Measurements from ENCODE around the gene ANXA8L1. TPM values are rescaled to one million over a fixed set of nuclear protein-coding genes. Genes with fewer than 3 reads are reported as not detected.
"Not testable (repeated sequence)": the region's sequence is repeated elsewhere in the genome, so short reads cannot be mapped to it uniquely, and the experiment has no call there.

The ANXA8L1 gene
- 1.2 TPM for total RNA-seq
- long read RNA-seq, transcript ANXA8L1-204 (12 exons, 1,109 nt): major isoform, 7 of 7 reads
- long read RNA-seq, partial matches to known transcripts: 0 of 7 reads
- long read RNA-seq, other reads (novel, unspliced or antisense): 0 of 7 reads

- ATAC-seq: peak; percentile 32
- intact Hi-C loops (cut with micrococcal nuclease); DNase-seq: not testable (repeated sequence)
Measured at GRCh38 chr10:46375406-46375805, at the start of gene ANXA8L1. Gene ANXA8L1, plus strand, starts transcription at chr10:46375776. Its CDS starts 76 bp downstream, at chr10:46375852.

DNA sequence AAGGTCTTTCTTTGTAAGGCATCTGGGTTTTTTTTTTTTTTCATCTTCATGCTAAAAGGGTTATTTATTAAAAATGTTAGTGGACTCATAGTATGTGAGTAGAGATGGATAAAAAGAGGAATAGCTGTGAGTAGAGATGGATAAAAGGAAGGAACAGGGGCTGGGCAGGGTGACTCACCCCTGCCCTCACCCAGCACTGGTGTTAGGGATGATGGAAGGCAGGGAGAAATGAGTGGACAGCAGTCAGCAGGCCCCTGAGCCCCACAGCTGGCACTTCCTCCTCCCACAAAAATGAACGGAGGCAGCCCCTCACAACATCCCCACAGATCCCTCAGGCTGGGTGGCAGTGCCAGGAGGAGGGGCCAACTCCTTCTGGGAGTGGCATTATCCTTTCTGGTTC, 49.5 kb upstream of the ANXA8L1 start:
- DNase-seq (no peak), ATAC-seq (no peak)
- intact Hi-C loops (cut with micrococcal nuclease): no loop called here

- intact Hi-C loops (cut with micrococcal nuclease): no loop called here
- DNase-seq (no peak), ATAC-seq (no peak)
Measured at GRCh38 chr10:46326971-46327370, 48.6 kb upstream of the ANXA8L1 start.

DNA sequence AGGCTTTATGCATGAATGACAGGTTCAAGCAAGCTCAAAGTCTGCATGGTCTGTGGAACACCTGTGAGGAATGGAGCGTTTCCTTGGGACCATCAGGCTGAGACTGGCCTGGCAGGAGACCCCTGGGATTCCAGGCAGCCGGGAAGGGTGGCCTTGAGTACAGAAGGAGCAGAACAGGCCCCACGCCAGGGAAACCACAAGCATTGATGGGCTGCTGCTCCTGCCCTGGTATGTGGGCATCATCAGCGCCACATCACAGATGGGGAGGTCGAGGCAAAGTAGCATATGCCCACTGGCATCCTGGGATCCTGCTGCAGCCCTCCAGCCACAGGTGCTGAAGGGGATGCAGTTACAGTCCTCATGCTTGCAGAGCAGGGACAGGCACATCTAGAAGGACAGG, 47.9 kb upstream of the ANXA8L1 start:
- DNase-seq: no peak

DNA sequence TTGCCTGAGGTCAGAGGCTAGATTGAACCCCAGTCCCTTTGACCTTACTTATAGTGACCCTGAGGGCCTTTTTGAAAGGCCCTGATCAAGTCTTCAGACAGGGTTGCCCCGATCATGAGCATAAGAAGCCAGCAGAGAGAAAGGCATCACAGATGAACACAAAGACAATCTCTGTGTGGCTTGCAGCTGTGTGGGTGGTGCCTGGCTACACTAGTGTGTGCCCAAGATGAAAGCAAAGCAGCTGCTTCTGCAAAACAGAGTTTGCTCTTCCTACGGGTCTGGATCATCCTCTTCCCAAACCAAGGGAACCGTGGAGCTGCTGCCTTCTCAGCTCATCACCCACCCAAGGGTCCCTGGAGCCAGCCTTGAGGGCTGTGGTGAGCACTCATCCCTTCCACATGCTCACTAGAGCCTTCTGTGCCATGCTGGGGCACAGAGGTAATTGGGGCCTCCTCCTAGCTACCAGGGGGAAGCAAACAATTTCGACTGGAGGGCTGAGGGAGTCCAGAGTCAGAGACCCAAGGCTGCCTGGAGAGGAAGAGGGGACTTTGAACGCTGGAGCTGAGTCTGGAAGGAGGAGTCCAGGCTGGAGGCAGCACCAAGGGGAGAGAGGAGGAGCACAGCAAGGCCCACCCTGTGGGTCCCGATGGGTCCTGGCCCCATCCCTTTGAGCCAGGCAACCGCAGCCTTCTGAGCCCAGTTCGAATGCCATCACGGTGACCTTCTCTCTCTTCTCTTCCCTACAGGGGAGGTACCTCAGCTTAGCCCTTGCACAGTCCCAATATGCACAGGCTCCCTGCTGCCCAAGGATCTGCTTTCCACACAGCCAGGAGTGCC, 46.5 kb upstream of the ANXA8L1 start:
- intact Hi-C loops (cut with micrococcal nuclease): no loop called here
- ATAC-seq (no peak), DNase-seq (no peak)

More for the DNA sequence above, 47.9 kb upstream of the ANXA8L1 start:
- intact Hi-C loops (cut with micrococcal nuclease): no loop called here
- ATAC-seq: no peak

DNA sequence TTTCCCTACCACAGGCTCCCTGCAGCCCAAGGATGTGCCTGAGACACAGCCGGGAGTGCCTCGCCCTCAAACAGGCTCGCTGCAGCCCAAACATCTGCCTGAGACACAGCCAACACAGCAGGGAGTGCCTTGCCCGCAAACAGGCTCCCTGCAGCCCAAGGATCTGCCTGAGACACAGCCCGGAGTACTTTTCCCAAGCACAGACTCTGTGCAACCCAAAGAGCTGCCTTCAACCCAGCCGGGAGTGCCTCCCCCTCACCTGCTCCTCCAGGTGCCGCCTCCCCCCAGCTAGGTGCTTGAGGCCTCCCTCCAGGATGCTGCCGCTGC, 45.9 kb upstream of the ANXA8L1 start:
- intact Hi-C loops (cut with micrococcal nuclease): no loop called here
- DNase-seq (no peak), ATAC-seq (no peak)

- ATAC-seq: no peak
- no peak for DNase-seq
- intact Hi-C loops (cut with micrococcal nuclease): no loop called here
Measured at GRCh38 chr10:46330894-46331293, 44.7 kb upstream of the ANXA8L1 start.

DNA sequence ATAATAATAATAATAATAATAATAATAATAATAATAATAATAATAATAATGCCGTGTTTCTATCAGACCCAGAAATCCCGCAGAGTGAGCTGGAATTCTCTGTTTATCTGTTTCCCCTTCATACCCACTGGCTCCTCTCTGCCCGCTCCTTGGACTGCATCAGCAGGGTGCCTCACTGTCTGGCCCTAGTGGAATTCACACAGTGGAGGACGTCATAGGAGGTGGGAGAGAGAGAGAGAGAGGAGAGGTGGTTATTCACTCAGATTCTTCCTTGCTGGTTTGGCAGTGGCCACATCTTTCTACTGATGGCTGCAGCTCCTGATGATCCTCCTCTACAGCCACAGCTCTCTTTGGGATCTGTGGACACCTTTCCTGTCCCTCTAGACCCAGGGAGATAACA, 10.1 kb upstream of the ANXA8L1 start:
- ATAC-seq; intact Hi-C loops (cut with micrococcal nuclease); DNase-seq: not testable (repeated sequence)

- ATAC-seq; intact Hi-C loops (cut with micrococcal nuclease); DNase-seq: not testable (repeated sequence)
Measured at GRCh38 chr10:46367209-46367608, 8.4 kb upstream of the ANXA8L1 start.

DNA sequence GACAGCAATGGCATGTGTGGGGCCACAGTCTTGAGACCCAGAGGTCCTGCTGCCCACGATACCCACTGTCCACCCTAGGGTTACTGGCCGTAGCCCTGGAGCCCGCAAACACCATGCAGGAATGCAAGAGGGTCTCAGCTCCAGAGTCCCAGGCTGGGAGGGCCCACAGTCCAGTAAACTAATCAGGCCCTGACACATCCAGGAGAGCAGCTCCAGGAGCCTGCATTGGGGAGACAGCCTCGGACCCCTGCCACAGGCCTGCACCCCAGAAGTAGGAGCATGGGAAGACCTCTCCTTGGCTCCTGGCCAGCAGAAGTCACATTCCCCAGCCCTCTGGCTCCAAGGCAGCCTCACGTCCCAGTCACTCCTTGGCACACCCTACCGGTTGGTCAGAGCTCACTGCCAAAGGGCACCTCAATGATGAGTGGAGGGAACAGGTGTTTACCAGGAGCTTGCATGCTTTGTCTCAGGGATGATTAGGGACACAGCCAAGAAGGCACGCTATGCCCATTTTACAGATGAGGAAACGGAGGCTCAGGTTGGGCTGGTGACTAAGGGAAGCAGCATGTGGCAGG, 7.8 kb upstream of the ANXA8L1 start:
- intact Hi-C loops (cut with micrococcal nuclease); DNase-seq; ATAC-seq: not testable (repeated sequence)

DNA sequence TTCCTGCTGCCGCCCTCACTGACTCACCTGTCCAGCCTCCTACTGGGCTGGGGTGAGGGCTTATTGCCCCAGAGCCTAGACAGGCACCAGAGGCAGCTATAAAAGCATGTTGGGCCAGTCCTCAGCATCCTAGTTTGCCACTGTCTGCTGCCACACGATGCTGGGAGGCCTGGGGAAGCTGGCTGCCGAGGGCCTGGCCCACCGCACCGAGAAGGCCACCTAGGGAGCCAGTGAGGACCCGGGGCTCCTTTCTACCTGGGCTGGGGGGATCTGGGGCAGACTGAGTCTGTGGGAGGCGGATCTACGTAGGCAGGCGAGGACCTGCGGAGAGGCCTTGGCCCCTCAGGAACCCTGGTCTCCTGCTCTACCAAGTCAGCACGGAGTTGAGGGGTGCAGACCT, 6.6 kb upstream of the ANXA8L1 start:
- intact Hi-C loops (cut with micrococcal nuclease); ATAC-seq: not testable (repeated sequence)
- peak; percentile 18 for DNase-seq

GRCh38 chr10:46374410-46374809, 1.2 kb upstream of the ANXA8L1 start:
- intact Hi-C loops (cut with micrococcal nuclease); ATAC-seq; DNase-seq: not testable (repeated sequence)

GRCh38 chr10:46377022-46377421, 1.4 kb downstream of the ANXA8L1 start:
- intact Hi-C loops (cut with micrococcal nuclease); DNase-seq: not testable (repeated sequence)
- peak; percentile 93 for ATAC-seq

- ATAC-seq: peak; percentile 67
Measured at GRCh38 chr10:46377651-46378050, 2.1 kb downstream of the ANXA8L1 start.

GRCh38 chr10:46378108-46378507, 2.5 kb downstream of the ANXA8L1 start:
- DNase-seq; intact Hi-C loops (cut with micrococcal nuclease); ATAC-seq: not testable (repeated sequence)

More at GRCh38 chr10:46377651-46378050, 2.1 kb downstream of the ANXA8L1 start:
- DNase-seq; intact Hi-C loops (cut with micrococcal nuclease): not testable (repeated sequence)

GRCh38 chr10:46379233-46379848, 3.8 kb downstream of the ANXA8L1 start:
- intact Hi-C loops (cut with micrococcal nuclease); DNase-seq; ATAC-seq: not testable (repeated sequence)

GRCh38 chr10:46385858-46386257, 10.3 kb downstream of the ANXA8L1 start:
- ATAC-seq; intact Hi-C loops (cut with micrococcal nuclease); DNase-seq: not testable (repeated sequence)

DNA sequence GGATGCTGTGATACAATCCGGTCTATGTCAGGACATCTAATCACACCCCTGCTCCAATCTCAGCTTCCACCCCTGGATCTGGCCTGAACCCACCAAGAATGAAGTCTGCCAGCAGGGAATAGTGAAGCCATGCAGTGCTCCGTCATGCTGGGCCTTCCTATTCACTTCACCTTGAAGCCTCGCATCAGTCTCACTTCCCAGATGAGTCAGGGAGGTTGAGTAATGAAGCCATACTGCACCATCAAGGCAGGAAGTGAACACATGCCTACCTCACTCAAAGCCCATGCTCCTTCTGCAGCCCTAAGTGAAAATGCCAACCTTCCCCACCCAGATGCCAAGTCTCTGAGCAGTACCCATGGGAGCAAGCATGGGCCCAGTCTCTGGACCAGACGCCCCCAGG, 11.1 kb downstream of the ANXA8L1 start:
- intact Hi-C loops (cut with micrococcal nuclease); DNase-seq; ATAC-seq: not testable (repeated sequence)

DNA sequence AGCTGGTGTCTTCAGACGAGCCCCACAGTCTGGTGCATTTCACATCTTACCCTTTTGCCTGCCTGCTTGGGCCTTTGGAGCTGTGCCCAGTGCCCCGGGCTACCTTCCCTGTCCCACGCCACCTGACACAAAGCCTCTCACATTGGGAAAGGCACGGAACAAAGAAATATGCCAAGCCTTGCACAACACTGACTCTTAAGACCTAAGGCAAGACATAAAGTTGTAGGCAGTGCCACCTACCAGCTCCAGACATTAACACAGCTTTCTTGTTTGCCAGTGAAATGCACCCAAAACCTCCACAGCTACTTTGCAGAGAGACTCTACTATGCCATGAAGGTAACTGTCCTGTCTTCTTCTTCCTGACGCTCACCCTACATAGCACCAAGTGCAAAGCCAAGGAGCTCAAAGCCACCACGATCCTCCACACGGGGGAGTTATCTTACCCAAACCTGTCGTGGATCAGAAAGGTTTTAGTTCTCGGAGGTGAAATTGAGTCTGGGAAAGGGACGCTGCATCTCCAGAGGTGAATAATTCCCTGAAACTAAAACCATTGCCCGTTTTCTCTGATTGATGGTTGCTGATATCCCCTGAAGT, 11.8 kb downstream of the ANXA8L1 start:
- intact Hi-C loops (cut with micrococcal nuclease); DNase-seq; ATAC-seq: not testable (repeated sequence)

Measured in left ventricle myocardium superior (tissue), 1 donor.